HTERT RPE-1 (cell line): Measurements from ENCODE around the gene GNMT.
"Not testable (repeated sequence)": the region's sequence is repeated elsewhere in the genome, so short reads cannot be mapped to it uniquely, and the experiment has no call there.

Source experiments
- in situ Hi-C: fragments of 300-500 bp; cut with MboI; formaldehyde crosslinking; loops from 4 replicates; pipeline ENCODE4 v1.14.3; 2020; ENCODE audit warnings: low sequenced_read_pairs

GNMT gene

DNA sequence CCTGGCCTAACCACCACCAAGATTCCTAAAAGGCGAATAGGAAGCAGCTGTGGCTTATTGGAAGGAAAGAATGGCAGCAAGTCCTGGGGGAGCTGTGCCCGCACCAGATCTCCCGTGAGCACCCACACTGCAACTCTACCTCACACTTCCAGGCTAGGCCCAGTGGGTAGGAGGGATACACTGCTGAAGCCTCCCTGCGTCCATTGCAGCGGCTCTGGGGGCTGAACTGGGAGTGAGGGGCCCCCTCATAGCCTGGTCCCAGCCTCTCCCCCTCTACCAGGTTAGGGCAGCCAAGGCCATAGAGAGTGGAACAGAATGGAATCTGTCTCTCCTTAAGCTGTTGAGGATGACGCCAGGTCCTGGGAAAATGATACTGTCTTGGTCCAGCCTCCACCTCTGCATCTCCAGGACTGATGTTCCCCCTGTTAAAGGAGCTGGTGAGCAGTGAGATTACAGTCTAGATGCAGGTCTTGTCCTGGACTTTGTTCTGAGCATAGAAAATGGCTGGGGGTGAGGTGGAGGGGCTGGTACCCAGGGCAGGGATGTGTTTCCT lies 20.0 kb upstream of the GNMT start:
- in situ Hi-C loops: no loop called here

DNA sequence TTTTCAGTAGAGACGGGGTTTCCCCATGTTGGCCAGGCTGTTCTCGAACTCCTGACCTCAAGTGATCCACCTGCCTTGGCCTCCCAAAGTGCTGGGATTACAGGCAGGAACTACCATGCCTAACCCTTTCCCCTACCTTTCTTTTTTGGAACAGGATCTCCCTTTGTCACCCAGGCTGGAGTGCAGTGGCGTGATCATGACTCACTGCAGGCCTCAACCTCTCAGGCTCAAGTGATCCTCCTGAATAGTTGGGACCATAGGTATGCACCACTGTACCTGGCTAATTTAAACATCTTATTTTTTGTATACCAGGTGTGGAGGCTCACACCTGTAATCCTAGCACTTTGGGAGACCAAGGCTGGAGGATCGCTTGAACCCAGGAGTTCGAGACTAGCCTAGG lies 19.2 kb upstream of the GNMT start:
- in situ Hi-C loops: not testable (repeated sequence)

DNA sequence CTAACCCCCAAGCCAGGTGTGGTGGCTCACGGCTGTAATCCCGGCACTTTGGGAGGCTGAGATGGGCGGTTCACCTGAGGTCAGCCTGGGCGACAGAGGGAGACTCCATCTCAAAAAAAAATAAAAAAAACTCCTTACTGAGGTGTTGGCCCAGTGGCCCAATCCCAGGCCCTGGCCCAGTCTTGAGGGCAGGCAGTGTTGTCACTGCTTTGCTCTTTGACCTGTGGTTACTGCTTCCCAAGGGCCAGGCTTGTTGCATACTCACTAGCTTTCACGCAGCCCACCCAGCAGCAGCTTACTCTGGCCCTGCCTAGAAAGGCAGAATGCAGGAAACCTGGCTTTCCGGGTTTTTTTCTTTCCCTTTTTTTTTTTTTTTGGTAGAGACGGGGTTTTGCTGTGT lies 18.1 kb upstream of the GNMT start:
- in situ Hi-C loops: no loop called here

DNA sequence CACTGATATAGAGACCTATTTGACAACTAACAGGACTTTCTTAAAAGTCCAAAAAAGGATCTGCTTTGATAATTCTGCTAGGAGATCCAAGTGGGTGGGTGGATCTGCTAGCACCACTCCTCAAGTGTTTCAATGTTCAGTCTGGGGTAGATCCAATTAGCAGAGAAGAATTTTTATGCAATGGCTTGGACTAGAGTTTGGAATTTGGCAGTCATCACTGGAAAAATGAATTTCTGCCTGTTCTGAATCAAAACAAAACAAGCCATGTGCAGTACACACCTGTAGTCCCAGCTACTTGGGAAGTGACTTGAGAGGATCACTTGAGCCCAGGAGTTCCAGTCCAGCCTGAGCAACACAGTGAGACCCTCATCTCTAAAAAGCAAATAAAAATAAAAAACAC lies 12.6 kb upstream of the GNMT start:
- in situ Hi-C loops: no loop called here

DNA sequence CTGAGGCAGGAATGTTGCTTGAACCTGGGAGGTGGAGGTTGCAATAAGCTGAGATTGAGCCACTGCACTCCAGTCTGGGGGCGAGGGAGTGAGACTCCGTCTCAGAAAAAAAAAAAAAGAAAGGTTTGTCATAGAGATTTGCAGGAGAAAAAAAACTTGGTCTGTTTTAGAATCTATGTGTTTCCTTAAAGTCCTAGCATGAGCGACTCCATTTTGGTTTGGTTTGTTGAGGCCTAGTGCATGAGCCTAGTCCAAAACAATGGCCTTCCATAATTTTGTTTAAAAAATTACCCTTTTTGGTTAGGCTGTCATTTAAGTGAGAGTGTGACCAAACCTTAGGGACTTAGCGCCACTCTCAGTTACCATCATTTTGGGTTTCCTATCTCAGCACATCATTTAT lies 8.2 kb upstream of the GNMT start:
- in situ Hi-C loops: no loop called here

DNA sequence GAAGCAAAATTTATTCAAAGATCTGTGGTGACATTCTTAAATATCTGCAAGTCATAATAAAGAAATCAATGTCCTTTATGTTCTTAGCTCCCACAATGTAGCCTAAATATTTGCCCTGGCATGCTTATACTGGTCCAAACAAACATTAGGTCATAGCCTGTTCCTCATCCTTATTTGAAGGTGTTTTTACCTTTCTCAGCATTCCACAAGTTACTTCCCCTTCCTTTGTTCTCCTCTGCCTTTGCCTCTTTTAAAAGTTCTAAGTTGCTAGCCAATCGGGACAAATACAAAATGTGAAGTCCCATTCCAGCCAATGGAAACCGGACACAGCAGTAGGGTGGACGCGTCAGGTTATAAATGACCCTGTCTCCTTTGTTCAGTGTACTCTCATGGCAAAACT lies 6.1 kb upstream of the GNMT start:
- in situ Hi-C loops: not testable (repeated sequence)

DNA sequence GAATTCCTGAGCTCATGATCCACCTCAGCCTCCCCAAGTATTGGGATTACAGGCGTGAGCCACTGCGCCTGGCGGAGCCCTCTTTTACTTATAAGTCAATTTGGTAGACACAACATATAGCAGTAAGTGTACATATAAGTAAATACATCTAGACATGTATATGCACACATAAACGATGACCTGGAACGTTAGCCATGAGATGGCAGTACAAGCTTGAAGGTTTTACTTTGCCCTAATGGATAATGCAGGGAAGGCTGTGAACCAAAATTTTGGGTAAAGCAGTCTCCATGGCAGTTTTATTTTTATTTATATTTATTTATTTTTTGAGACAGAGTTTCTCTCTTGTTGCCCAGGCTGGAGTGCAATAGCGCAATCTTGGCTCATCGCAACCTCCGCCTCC lies 2.4 kb upstream of the GNMT start:
- in situ Hi-C loops: no loop called here

DNA sequence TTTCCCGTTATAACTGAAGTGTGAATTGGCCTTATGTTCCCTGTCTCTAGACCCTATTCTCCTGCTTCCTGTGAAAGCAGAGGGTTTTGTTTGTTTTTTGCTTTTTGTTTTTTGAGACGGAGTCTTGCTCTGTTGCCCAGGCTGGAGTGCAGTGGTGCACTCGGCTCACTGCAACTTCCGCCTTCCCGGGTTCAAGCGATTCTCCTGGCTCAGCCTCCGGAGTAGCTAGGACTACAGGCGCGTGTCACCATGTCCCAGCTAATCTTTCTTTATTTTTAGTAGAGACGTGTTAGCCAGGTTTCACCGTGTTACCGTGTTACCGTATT lies 674 bp upstream of the GNMT start:
- in situ Hi-C loops: no loop called here

DNA sequence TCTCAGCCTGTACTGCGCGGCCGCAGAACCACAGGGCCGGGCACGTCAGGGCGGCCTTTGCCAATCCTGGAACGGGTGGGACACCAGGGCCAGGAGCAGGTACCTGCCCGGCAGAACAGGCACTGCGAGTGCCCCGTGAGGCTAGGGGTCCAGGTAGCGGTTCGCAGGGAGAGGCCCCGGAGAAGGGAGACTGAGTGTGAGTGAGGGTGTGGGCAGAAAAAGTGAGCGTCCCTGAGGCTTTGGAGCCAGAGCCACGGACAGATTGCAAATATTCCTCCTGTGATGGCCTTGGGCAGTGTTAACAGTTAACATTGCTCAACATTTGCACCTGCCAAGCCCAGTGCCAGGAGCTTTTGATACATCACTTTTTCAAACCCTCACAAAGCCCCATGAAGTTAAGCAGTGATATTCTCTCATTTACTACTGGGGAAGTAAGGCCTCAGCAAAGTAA lies 491 bp downstream of the GNMT start:
- in situ Hi-C loops: no loop called here

DNA sequence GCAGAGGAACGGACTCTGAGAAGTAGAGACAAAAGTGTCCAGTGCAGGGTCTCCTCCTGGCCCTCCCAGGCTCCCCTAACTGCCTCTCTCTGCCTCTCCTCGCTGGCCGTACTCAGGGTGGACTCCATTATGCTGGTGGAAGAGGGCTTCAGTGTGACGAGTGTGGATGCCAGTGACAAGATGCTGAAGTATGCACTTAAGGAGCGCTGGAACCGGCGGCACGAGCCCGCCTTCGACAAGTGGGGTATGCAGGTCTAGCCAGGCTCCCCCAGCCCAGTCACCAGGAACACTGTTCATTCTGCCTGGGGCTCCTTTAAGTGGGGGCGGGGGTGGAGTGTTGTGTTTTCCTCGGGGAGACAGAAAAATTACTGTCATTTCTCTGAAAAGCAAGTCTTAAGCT lies 1.5 kb downstream of the GNMT start:
- in situ Hi-C loops: no loop called here

DNA sequence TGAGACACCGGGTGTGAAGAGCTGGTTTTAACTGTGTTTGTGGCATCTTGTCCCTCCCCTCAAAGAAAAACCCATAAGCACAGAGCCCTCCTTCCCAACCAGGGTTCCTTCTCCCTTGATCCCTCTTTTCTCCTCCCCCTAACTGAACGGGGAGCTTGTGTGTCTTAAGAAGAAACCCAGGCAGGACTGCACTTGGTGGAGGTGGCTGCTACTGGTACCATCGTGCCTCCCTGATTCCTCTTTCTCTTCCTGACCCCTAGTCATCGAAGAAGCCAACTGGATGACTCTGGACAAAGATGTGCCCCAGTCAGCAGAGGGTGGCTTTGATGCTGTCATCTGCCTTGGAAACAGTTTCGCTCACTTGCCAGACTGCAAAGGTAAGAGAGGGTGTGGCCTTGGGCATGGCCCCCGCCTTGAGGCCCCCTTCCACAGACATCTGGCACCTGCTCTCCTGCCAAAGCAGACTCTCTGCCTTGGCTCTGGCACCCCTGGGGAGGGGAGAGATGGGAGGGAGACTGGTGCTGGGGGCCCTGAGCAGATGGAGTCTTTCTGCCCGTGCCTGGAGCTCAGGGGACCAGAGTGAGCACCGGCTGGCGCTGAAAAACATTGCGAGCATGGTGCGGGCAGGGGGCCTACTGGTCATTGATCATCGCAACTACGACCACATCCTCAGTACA lies 2.1 kb downstream of the GNMT start:
- in situ Hi-C loops: no loop called here

DNA sequence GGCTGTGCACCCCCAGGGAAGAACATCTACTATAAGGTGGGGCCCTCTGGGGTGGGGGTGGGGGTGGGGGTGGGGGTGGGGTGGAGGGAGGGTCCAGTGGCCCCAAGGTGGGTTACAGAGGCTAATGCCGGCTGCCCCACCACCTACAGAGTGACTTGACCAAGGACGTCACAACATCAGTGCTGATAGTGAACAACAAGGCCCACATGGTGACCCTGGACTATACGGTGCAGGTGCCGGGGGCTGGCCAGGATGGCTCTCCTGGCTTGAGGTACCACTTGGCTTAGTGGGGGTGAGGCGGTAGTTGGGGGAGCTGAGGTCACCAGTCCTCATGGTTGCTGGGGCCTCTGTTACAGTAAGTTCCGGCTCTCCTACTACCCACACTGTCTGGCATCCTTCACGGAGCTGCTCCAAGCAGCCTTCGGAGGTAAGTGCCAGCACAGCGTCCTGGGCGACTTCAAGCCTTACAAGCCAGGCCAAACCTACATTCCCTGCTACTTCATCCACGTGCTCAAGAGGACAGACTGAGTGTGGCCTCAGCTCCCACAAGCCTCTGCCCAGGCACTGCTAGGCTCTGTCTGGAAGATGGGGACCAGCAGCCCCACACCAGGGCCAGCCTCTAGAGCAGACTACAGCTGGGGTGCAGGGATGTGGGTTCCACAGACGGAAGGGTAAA lies 2.8 kb downstream of the GNMT start:
- in situ Hi-C loops: no loop called here

DNA sequence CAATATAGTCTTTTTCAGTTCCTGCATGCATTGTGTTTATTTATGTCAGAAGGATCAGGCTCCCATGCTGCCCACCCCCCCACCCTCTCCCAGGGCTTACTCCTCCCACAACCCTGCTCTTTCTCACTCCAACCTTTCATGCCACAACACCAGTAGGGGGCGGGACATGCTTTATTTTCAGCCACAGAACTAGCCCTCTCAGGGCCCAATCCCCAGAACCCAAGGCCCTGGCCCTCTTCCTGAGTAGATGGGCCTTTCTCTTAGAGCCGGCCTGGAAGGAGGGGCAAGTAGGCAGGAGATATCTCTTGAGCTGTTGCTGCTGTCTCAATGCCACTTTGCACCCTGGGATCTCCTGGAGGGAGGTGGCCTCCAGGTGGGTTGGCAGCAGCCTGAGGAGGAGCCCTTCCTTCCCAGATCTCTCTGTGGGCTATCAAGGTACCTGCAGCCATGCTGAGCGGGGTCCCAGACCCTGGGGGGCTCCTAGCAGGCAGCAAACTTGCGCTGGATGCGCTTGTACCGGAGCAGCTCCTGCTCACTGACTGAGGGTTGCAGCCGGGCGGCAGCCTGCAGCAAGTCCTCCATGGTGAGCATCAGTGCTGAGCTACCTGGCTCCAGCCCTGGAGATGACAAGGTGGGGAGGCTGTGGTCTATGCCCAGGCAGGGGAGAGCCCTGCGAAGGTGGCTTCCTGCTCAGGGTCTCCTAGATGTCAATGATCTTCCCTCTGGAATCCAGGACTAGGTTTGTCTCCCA lies 3.5 kb downstream of the GNMT start:
- in situ Hi-C loops: no loop called here

DNA sequence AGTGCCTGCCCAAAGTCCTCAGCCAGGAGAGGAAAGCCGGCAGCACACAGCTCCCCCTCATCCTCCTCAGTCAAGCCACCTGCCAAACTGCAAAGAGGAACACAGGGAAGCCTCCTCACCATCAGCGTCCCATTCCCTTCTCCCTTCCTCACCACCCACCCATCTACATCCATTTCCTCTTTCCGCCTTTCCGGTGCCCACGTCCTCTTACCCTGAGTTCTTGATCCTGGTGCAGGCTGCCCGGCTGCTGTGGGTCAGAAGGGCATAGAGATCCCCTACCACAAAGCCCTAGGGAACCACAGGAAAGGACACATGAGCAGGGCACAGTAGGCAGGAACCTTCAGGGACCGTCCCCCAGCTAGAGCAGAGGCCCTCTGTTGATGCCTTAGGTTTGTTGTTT lies 6.0 kb downstream of the GNMT start:
- in situ Hi-C loops: no loop called here

DNA sequence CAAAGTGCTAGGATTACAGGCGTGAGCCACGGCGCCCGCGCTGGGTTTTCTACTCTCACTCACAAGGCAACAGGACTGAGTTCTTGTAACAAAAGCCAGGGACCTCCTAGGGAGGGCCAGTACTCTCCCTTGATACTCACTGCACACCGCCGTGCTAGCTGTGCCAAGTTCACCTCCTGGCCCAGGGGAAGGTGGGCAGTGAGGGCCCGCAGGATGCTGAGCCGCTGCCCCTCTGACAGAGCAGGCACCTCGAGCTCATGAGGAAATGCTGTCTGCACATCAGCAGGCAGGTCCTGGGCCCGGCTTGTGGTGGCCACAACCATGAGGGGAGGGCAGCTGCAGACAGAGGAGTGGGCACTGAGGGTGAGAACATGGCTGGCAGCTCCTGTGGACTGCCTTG lies 6.7 kb downstream of the GNMT start:
- in situ Hi-C loops: no loop called here

DNA sequence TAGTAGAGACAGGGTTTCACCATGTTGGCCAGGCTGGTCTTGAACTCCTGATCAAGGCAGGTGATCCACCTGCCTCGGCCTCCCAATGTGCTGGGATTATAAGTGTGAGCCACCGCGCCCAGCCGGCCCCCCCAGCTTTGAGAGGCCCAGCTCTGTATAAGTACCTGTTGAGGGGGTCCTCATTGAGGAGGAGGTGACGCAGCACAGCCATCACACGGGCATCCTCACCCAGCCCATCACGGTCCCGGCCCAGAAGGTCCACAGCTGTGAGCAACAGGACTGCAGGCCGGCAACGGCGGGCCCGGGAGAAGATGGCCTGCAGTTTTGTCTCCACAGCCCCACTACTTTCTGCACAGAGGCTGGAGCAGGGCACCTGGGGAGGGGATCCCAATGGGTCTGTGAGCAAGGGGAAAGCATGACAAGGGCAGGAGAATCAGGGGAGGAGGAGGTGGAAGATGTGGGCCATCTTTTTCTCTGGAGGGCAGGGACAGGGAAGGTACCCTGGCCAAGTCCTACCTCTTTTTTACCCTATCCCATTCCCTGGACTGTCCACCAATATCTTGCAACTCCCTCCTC lies 7.7 kb downstream of the GNMT start:
- in situ Hi-C loops: no loop called here

DNA sequence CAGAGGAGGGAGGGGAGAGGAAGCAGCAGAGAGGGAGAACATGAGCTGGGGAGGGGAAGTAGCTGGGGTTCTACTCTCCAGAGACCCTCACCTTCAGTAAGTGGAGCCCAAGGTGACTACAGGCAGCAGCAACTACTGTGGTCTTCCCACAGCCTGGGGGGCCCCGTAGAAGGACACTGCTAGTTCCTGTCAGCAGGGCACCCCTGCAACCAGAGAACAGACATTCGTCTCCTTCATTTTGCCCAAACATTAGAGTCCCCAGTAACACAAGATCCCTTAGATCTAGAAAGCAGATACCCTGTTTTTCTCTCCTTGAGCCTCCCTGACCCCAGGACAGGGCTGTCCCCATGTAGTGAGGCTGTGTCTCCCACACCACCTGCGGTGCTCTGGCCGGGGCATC lies 8.2 kb downstream of the GNMT start:
- in situ Hi-C loops: no loop called here

DNA sequence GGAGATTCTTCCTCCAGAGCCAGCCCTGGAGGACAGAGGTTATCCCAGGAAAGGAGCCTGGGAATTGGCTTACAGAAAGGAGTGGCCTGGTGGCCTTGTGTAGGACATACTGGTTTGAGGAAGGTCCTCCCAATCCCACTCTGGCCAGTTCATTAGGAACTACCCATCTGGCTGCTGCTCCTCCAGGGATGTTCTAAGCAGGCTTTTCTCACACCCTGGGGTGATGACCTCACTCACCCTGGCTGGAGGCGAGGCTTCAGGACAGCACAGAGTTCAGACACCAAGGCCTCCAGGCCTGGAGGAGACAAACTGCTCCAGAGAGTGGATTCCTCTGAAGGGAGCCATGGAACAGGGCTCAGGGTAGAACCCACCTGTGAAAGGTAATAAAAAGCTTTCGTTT lies 8.9 kb downstream of the GNMT start:
- in situ Hi-C loops: no loop called here

DNA sequence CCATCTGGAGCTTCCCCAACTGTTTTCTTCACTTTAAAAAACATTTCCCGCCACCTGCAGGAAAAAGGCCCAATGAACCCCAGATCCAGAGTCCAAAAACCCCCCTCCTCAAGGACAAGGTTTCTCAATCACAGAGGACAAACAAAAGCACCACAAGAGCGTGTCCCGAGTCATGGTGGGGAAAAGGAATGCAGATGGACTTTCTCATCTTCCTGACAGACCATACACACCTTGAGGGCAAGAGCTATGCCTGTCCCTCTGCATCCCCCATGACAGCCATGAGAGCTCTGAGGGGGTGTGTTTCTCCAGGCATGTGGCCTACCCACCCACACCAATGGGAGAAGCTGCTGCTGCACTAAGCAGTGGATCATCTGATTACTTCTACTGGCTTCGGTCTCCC lies 9.4 kb downstream of the GNMT start:
- in situ Hi-C loops: no loop called here

DNA sequence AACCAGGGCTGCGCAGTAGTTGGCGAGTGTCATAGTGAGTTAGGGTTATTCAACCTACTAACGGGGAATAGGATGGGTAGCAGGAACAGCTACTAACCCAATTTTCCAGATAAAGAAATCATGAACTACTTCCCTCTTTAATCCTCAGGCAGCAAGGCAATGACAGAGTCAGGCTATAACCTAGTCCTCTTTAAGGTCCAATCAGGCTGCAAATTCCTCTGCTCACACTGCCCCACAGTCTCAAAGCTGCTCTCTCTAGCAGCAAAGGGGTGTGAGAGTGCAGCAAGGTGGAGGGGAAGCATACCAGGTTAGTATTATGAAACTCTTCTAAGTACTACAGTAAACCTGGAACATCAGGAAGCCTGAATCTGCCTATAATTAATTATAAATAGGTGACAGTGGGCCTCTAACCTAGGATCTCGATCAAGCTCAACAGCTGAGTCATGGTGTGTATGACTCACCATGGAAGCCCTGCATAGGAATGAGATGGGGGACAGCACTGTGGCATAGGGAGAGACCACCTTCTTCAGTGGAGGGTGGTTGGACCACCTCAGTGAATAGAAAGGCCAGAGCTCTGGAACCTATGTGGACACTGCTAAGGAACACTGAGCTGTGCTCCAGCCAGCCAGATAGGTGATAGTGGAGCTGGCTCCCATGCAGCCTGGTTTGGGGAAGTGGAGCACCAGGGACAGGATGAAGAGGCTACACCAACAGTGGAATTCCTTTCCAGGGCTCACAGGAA lies 10.5 kb downstream of the GNMT start:
- in situ Hi-C loops: no loop called here

DNA sequence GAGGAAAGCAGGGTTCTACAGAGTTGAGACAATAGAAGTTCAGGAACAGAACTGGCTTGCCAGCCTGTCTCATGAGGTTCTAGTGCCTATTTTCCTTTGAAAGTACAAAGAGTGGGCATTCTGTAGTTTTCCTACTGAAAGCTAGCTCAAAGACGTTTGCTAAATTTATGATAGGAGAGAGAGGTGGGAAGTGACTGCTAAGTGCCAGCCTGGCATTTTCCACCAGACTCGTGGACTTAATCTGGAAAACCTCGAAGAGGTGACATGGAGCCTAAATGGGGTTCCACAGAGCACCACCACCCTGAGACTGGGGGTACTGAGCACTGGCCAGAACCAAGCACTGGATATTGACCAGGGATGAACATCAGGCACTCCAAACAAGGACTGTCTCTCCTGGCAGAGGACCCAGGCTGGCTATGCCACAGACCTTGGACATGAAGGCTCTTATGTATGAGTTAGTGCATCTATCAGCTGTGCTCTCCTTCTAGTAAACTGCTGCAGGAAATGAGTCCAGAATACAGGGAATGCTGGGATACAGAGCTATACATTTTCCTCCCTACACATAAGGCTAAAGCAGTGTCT lies 11.3 kb downstream of the GNMT start:
- in situ Hi-C loops: no loop called here
